ENCODE results near the gene UBASH3A.
A peak's percentile ranks its signal among the peaks of the same experiment; 100 is the strongest.

UBASH3A gene

GRCh38 chr21:42495027-42495426, 91.3 kb downstream of the UBASH3A start:
- Histone ChIP-seq H3K4me2 (ENCODE audit: insufficient read depth, low read length) (no peak overlapping the region), H3K9me3 (ENCODE audit: insufficient read depth, low read length, severe bottlenecking) (no peaks in the 10 kb centered on the region), H3K4me1 (ENCODE audit: insufficient read depth, low read length) (peaks cover 17% of the 10 kb centered on the region), H3K4me3 (ENCODE audit: low read depth in 1 of 2, low read length in 2 of 2) (no peak overlapping the region), H3K27ac (ENCODE audit: low read length) (no peak overlapping the region), H3K36me3 (ENCODE audit: insufficient read depth, low read length) (no peaks in the 10 kb centered on the region), H3K9ac (ENCODE audit: low read depth, low read length) (no peak overlapping the region), H4K20me1 (ENCODE audit: insufficient read depth, low read length) (no peaks in the 10 kb centered on the region), H2AFZ (ENCODE audit: low read depth, low read length) (no peak overlapping the region), H3K79me2 (ENCODE audit: insufficient read depth, low read length) (no peaks in the 10 kb centered on the region), H3K27me3 (ENCODE audit: insufficient read depth, low read length, poor library complexity) (no peaks in the 10 kb centered on the region)
- TF ChIP-seq EZH2 (IDR thresholded peaks at IDR 0.05; ENCODE audit: borderline replicate concordance, low read depth, low read length, severe bottlenecking) (no peak), CTCF (IDR thresholded peaks at IDR 0.05; ENCODE audit: borderline replicate concordance, extremely low read depth, low read length, poor library complexity, severe bottlenecking) (no peak)
- no peak for DNase-seq
- no peak for ATAC-seq (ENCODE audit: insufficient read depth, low read depth)

- H3K4me1 ChIP-seq (ENCODE audit: insufficient read depth, low read length): peaks cover 17% of the 10 kb centered on the region
- no peaks in the 10 kb centered on the region for H3K36me3 ChIP-seq (ENCODE audit: insufficient read depth, low read length)
- H3K79me2 ChIP-seq (ENCODE audit: insufficient read depth, low read length): no peaks in the 10 kb centered on the region
- H3K9ac ChIP-seq (ENCODE audit: low read depth, low read length): peak overlapping the region; percentile 25
- H2AFZ ChIP-seq (ENCODE audit: low read depth, low read length): no peak overlapping the region; the same call in 1 of the 2 replicates
- no peaks in the 10 kb centered on the region for H3K9me3 ChIP-seq (ENCODE audit: insufficient read depth, low read length, severe bottlenecking)
- H3K27me3 ChIP-seq (ENCODE audit: insufficient read depth, low read length, poor library complexity): no peaks in the 10 kb centered on the region
- peak overlapping the region in 1 of 2 experiments; percentile 76; a peak in 2 of 4 replicates for H3K4me3 ChIP-seq (ENCODE audit: low read depth in 1 of 2, low read length in 2 of 2)
- TF ChIP-seq EZH2 (IDR thresholded peaks at IDR 0.05; ENCODE audit: borderline replicate concordance, low read depth, low read length, severe bottlenecking) (no peak), CTCF (IDR thresholded peaks at IDR 0.05; ENCODE audit: borderline replicate concordance, extremely low read depth, low read length, poor library complexity, severe bottlenecking) (no peak)
- no peak overlapping the region for H3K27ac ChIP-seq (ENCODE audit: low read length)
- H4K20me1 ChIP-seq (ENCODE audit: insufficient read depth, low read length): no peaks in the 10 kb centered on the region
- DNase-seq (no peak), ATAC-seq (ENCODE audit: insufficient read depth, low read depth) (no peak)
- peak overlapping the region; percentile 96 for H3K4me2 ChIP-seq (ENCODE audit: insufficient read depth, low read length)
Observed at GRCh38 chr21:42495765-42496119, 92.0 kb downstream of the UBASH3A start.

GRCh38 chr21:42496120-42496838, 92.6 kb downstream of the UBASH3A start, which contains the start of gene RSPH1:
RSPH1 (minus strand) TSS chr21:42496224; CDS start chr21:42496186, 38 bp downstream.
- Histone ChIP-seq H3K27me3 (ENCODE audit: insufficient read depth, low read length, poor library complexity) (no peaks in the 10 kb centered on the region), H3K9me3 (ENCODE audit: insufficient read depth, low read length, severe bottlenecking) (no peaks in the 10 kb centered on the region), H3K4me2 (ENCODE audit: insufficient read depth, low read length) (peak within 1 kb of the TSS; percentile 96), H3K9ac (ENCODE audit: low read depth, low read length) (peak within 1 kb of the TSS; percentile 68), H3K36me3 (ENCODE audit: insufficient read depth, low read length) (no peaks in the 10 kb centered on the region), H3K4me1 (ENCODE audit: insufficient read depth, low read length) (peaks cover 17% of the 10 kb centered on the region), H3K27ac (ENCODE audit: low read length) (peak within 1 kb of the TSS; percentile 59), H3K79me2 (ENCODE audit: insufficient read depth, low read length) (no peaks in the 10 kb centered on the region), H2AFZ (ENCODE audit: low read depth, low read length) (peak within 1 kb of the TSS; percentile 97), H3K4me3 (ENCODE audit: low read depth in 1 of 2, low read length in 2 of 2) (peak within 1 kb of the TSS; percentile 51 to 76; a peak in 3 of 4 replicates), H4K20me1 (ENCODE audit: insufficient read depth, low read length) (no peaks in the 10 kb centered on the region)
- peak; percentile 98 for ATAC-seq (ENCODE audit: insufficient read depth, low read depth)
- peak; percentile 100 for DNase-seq
- TF ChIP-seq CTCF (IDR thresholded peaks at IDR 0.05; ENCODE audit: borderline replicate concordance, extremely low read depth, low read length, poor library complexity, severe bottlenecking): peak; percentile 56
- TF ChIP-seq EZH2 (IDR thresholded peaks at IDR 0.05; ENCODE audit: borderline replicate concordance, low read depth, low read length, severe bottlenecking): no peak
